Endodermal cell (in vitro differentiated cells): ENCODE results near the gene NCR3LG1. TPM values are rescaled to one million over a fixed set of nuclear protein-coding genes. Genes with fewer than 3 reads are reported as not detected.

Experiments used
- DNase-seq: peaks from one replicate; pipeline ENCODE4 v3.0.0-alpha.2; 2017
- H3K27ac ChIP-seq: 2 replicates; pipeline ENCODE4 v1.5.1; 2013; ENCODE audit warnings: mild to moderate bottlenecking, low read depth, low read length, moderate library complexity
- H3K27me3 ChIP-seq: 2 replicates; pipeline ENCODE4 v1.6.1; 2013; ENCODE audit warnings: mild to moderate bottlenecking, low read length, moderate library complexity; ENCODE audit not compliant: insufficient read depth, control insufficient read depth, poor library complexity, severe bottlenecking
- H3K36me3 ChIP-seq: 2 replicates; pipeline ENCODE4 v1.7.0; 2013; ENCODE audit warnings: mild to moderate bottlenecking, low read length, moderate library complexity; ENCODE audit not compliant: control insufficient read depth, insufficient read depth
- H3K4me1 ChIP-seq: one replicate; pipeline ENCODE4 v1.7.0; 2013; ENCODE audit warnings: low read length; ENCODE audit not compliant: control insufficient read depth, insufficient read depth
- H3K4me3 ChIP-seq: 2 replicates; pipeline ENCODE4 v1.5.1; 2013; ENCODE audit warnings: mild to moderate bottlenecking, low read length, moderate library complexity
- H3K9ac ChIP-seq: 2 replicates; pipeline ENCODE4 v1.6.1; 2013; ENCODE audit warnings: mild to moderate bottlenecking, low read length, moderate library complexity; ENCODE audit not compliant: poor library complexity, severe bottlenecking; ENCODE audit errors: extremely low read depth
- H3K9me3 ChIP-seq: 2 replicates; pipeline ENCODE4 v1.6.1; 2013; ENCODE audit warnings: mild to moderate bottlenecking, low read length, moderate library complexity; ENCODE audit not compliant: control insufficient read depth
- H3K27ac Mint-ChIP-seq: 2 replicates; pipeline ENCODE4 v1.8.0; 2020; ENCODE audit warnings: mixed read lengths
- H3K27me3 Mint-ChIP-seq: 2 replicates; pipeline ENCODE4 v1.8.0; 2021; ENCODE audit warnings: mild to moderate bottlenecking, mixed read lengths; ENCODE audit not compliant: insufficient read depth
- H3K36me3 Mint-ChIP-seq: 2 replicates; pipeline ENCODE4 v1.8.0; 2020; ENCODE audit warnings: low read depth, mixed read lengths
- H3K4me1 Mint-ChIP-seq: 2 replicates; pipeline ENCODE4 v1.8.0; 2020; ENCODE audit warnings: mixed read lengths
- H3K4me3 Mint-ChIP-seq: 2 replicates; pipeline ENCODE4 v1.8.0; 2020; ENCODE audit warnings: mild to moderate bottlenecking, moderate library complexity, mixed read lengths
- H3K9me3 Mint-ChIP-seq: 2 replicates; pipeline ENCODE4 v1.8.0; 2020; ENCODE audit warnings: mild to moderate bottlenecking, mixed read lengths
- WGBS, 2 experiments: methylation state at CpG; one replicate each; pipeline versions ENCODE4 v1.1.5 to v1.1.7; 2013; ENCODE audit warnings: missing lambda C conversion rate in 2 of 2, mixed read lengths in 1 of 2; ENCODE audit not compliant: insufficient coverage in 1 of 2, insufficient read length in 1 of 2; 5-methylcytosine and 5-hydroxymethylcytosine counted together
- total RNA-seq, 2 donors: library from RNA; stranded (reverse); fragmentation: NEBNext Ultra II Directional in 1 of 2; extraction: Animal tissue kit (Norgen Biotek cat#: 25700) in 1 of 2; gene quantifications; 2 replicates in 1 of 2; 3 replicates in 1 of 2; pipeline ENCODE4 v1.2.1, GENCODE V29; 2021
- TF ChIP-seq, protein P1 (sequence below): fragments of 200-600 bp; sonication (generic); conservative IDR thresholded peaks from 2 replicates; pipeline ENCODE4 v1.5.0; 2021; ENCODE audit warnings: antibody characterized with exemption, mild to moderate bottlenecking

NCR3LG1 gene
- total RNA-seq, 2 donors from 2014 or later: 0.31 to 0.62 TPM

DNA sequence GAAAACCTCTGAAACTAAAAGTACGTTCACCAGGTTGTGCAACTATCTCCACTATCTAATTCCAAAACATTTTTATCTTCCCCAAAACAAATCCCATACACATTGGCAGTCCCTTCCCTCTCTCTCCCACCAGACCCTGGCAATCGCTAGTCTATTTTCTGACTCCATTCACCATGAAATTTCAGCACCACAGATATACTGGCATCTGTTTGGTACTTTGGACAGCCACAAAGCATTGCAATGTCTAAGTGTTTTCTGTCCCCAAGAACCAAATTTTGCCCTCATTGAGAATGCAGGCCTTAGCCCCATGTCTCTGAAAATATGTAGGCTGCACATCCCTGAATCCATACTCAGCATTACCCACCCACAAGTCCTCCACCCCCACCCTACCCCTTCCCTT, 64.9 kb downstream of the NCR3LG1 start:
- DNase-seq: no peak
- no peaks in the 10 kb centered on the region for H3K36me3 Mint-ChIP-seq
- no peak overlapping the region for H3K4me3 Mint-ChIP-seq
- no peaks in the 10 kb centered on the region for H3K9me3 Mint-ChIP-seq
- 84 to 96% methylated on average over 2 of the region's 2 CpGs for WGBS, 2 experiments
- Histone ChIP-seq H3K9ac (no peak overlapping the region), H3K27ac (no peak overlapping the region), H3K36me3 (no peaks in the 10 kb centered on the region), H3K9me3 (no peaks in the 10 kb centered on the region), H3K4me3 (no peak overlapping the region), H3K4me1 (peaks cover 6% of the 10 kb centered on the region), H3K27me3 (no peaks in the 10 kb centered on the region)
- no peak overlapping the region for H3K27ac Mint-ChIP-seq
- TF ChIP-seq, protein P1, sequence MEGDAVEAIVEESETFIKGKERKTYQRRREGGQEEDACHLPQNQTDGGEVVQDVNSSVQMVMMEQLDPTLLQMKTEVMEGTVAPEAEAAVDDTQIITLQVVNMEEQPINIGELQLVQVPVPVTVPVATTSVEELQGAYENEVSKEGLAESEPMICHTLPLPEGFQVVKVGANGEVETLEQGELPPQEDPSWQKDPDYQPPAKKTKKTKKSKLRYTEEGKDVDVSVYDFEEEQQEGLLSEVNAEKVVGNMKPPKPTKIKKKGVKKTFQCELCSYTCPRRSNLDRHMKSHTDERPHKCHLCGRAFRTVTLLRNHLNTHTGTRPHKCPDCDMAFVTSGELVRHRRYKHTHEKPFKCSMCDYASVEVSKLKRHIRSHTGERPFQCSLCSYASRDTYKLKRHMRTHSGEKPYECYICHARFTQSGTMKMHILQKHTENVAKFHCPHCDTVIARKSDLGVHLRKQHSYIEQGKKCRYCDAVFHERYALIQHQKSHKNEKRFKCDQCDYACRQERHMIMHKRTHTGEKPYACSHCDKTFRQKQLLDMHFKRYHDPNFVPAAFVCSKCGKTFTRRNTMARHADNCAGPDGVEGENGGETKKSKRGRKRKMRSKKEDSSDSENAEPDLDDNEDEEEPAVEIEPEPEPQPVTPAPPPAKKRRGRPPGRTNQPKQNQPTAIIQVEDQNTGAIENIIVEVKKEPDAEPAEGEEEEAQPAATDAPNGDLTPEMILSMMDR: no peak
- peaks cover 24% of the 10 kb centered on the region for H3K4me1 Mint-ChIP-seq
- H3K27me3 Mint-ChIP-seq: peaks cover 20% of the 10 kb centered on the region

DNA sequence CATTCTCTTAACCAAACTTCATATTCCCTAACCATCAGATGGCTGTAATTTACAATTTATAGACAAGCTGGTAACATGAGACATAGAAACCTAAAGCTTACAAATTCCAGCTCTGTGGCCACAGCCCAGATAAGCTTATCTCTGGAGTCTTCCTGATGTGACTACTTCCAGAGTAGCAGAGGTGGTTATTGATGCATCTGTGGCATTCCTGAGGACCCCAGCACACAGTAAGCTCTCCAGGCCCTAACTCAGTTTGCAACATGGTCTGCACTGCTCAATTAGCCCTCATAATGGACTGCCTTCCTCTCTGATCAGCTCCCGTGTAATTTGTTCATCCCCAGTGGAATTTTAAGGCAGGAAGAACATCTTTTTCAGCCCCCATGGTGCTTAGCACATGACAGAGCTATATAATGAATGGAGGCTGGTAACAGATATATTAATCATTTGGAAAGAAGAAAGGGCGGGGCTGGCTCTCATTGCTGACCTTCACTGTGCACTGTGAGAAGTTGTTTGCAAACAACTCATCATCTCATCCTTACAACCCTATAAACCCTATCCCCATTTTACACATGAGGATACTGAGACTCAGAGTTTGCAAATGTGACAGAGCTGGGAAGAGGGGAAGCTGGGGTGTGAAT, 67.0 kb downstream of the NCR3LG1 start:
- TF ChIP-seq, protein P1: no peak
- WGBS, 2 experiments: 84% methylated on average over 1 of the region's 2 CpGs; no CpG with 5 or more reads in 1 of the 2 experiments
- Histone ChIP-seq H3K27ac (no peak overlapping the region), H3K9me3 (no peaks in the 10 kb centered on the region), H3K4me3 (no peak overlapping the region), H3K9ac (no peak overlapping the region), H3K27me3 (no peaks in the 10 kb centered on the region), H3K36me3 (no peaks in the 10 kb centered on the region), H3K4me1 (peaks cover 6% of the 10 kb centered on the region)
- no peaks in the 10 kb centered on the region for H3K9me3 Mint-ChIP-seq
- DNase-seq: no peak
- H3K4me1 Mint-ChIP-seq: peaks cover 21% of the 10 kb centered on the region
- H3K27me3 Mint-ChIP-seq: peaks cover 26% of the 10 kb centered on the region
- no peaks in the 10 kb centered on the region for H3K36me3 Mint-ChIP-seq
- no peak overlapping the region for H3K27ac Mint-ChIP-seq
- no peak overlapping the region for H3K4me3 Mint-ChIP-seq

DNA sequence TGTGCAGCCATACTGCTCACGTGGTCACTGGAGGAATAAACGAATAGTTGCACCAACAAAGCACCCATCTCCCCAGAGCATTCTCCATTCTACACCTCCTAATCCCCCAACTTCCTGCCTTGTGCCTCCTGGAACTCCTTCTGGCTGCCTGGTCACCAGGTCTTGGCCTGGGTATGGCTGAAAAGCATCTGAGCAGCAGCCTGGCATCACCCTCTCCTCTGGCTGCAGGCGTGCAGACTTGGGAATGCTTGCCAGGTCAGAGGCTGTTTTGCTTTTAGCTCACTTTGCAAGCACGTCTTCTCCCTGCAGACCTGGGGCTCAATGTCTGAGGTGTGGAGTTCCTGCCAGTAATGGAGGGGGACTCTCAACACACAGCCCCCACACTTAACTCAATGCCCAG, 70.2 kb downstream of the NCR3LG1 start:
- no peaks in the 10 kb centered on the region for H3K27me3 ChIP-seq
- no peak overlapping the region for H3K27ac ChIP-seq
- Mint-ChIP-seq H3K9me3 (no peaks in the 10 kb centered on the region), H3K4me1 (peaks cover 21% of the 10 kb centered on the region), H3K36me3 (no peaks in the 10 kb centered on the region), H3K27ac (no peak overlapping the region), H3K27me3 (peaks cover 28% of the 10 kb centered on the region), H3K4me3 (no peak overlapping the region)
- TF ChIP-seq, protein P1: no peak
- H3K4me1 ChIP-seq: peaks cover 6% of the 10 kb centered on the region
- H3K9ac ChIP-seq: no peak overlapping the region
- 74 to 76% methylated on average over 3 to 4 of the region's 4 CpGs for WGBS, 2 experiments
- no peak for DNase-seq
- H3K9me3 ChIP-seq: no peaks in the 10 kb centered on the region
- no peak overlapping the region for H3K4me3 ChIP-seq
- H3K36me3 ChIP-seq: no peaks in the 10 kb centered on the region
